ENCODE measurements around the gene KIF23. TPM values are rescaled to one million over a fixed set of nuclear protein-coding genes. Genes with fewer than 3 reads are reported as not detected.

The KIF23 gene
- total and polyA plus RNA-seq, 4 experiments from 2014 or later: 0.20 TPM; not detected in 3

GRCh38 chr15:69475769-69476358, 61.7 kb downstream of the KIF23 start:
- Mint-ChIP-seq H3K9me3 (peaks cover 0 to 7% (median 4%) of the 10 kb centered on the region in 8 donors), H3K27ac (no peak overlapping the region), H3K27me3 (peaks cover 0 to 1% of the 10 kb centered on the region in 2 donors), H3K4me1 (peaks cover 0 to 4% (median under 1%) of the 10 kb centered on the region in 4 donors), H3K4me3 (no peak overlapping the region), H3K36me3 (no peaks in the 10 kb centered on the region)
- Histone ChIP-seq H3K9me3 (ENCODE audit: control insufficient read depth in 1 of 2, low read length in 2 of 2) (no peaks in the 10 kb centered on the region), H3K4me1 (ENCODE audit: insufficient read depth, low read length) (peaks cover 4% of the 10 kb centered on the region), H3K27me3 (ENCODE audit: insufficient read depth, low read length) (no peaks in the 10 kb centered on the region), H3K27ac (ENCODE audit: low read depth, low read length) (no peak overlapping the region), H3K36me3 (ENCODE audit: insufficient read depth, low read length) (no peaks in the 10 kb centered on the region), H3K4me3 (ENCODE audit: low read length in 2 of 2) (no peak overlapping the region)
- CTCF ChIA-PET (ENCODE audit: partially characterized antibody): interaction anchor here (0.7 to 9.6 kb wide), 23 partner anchors 9 to 1387 kb away, joined by 3 to 95 read pairs (median 5); partner anchors contain the start of gene RPLP1
- POLR2A ChIA-PET (ENCODE audit: partially characterized antibody): interaction anchor here (0.8 to 2.6 kb wide), 3 partner anchors 8 to 23 kb away, joined by 3 to 16 read pairs (median 9); partner anchors contain the start of gene RPLP1
- DNase-seq: peak; percentile 64 to 73 (median 69)
- intact Hi-C loops (cut with micrococcal nuclease): loop anchor here (1.0 to 10.0 kb wide), 5 partner anchors 984 to 1249 kb away; no protein-coding TSS in a partner anchor

- Mint-ChIP-seq H3K9me3 (peaks cover 0 to 7% (median 4%) of the 10 kb centered on the region in 8 donors), H3K36me3 (no peaks in the 10 kb centered on the region), H3K4me3 (no peak overlapping the region), H3K27me3 (peaks cover 0 to 1% of the 10 kb centered on the region in 2 donors), H3K27ac (no peak overlapping the region), H3K4me1 (no peaks in the 10 kb centered on the region)
- Histone ChIP-seq H3K27ac (ENCODE audit: low read depth, low read length) (no peak overlapping the region), H3K9me3 (ENCODE audit: control insufficient read depth in 1 of 2, low read length in 2 of 2) (no peaks in the 10 kb centered on the region), H3K4me1 (ENCODE audit: insufficient read depth, low read length) (peaks cover 4% of the 10 kb centered on the region), H3K27me3 (ENCODE audit: insufficient read depth, low read length) (no peaks in the 10 kb centered on the region), H3K36me3 (ENCODE audit: insufficient read depth, low read length) (no peaks in the 10 kb centered on the region), H3K4me3 (ENCODE audit: low read length in 2 of 2) (no peak overlapping the region)
- POLR2A ChIA-PET (ENCODE audit: partially characterized antibody): interaction anchor here (0.8 to 1.4 kb wide), 2 partner anchors 9 to 990 kb away, joined by 3 read pairs; no protein-coding TSS in a partner anchor
- no peak for DNase-seq
- CTCF ChIA-PET (ENCODE audit: partially characterized antibody): interaction anchor here (0.7 to 9.6 kb wide), 28 partner anchors 8 to 1335 kb away, joined by 3 to 95 read pairs (median 4); partner anchors contain the start of gene RPLP1
- intact Hi-C loops (cut with micrococcal nuclease): loop anchor here (1.0 to 10.0 kb wide), 3 partner anchors 1011 to 1248 kb away; no protein-coding TSS in a partner anchor
Measured at GRCh38 chr15:69476704-69477473, 62.7 kb downstream of the KIF23 start.

DNA sequence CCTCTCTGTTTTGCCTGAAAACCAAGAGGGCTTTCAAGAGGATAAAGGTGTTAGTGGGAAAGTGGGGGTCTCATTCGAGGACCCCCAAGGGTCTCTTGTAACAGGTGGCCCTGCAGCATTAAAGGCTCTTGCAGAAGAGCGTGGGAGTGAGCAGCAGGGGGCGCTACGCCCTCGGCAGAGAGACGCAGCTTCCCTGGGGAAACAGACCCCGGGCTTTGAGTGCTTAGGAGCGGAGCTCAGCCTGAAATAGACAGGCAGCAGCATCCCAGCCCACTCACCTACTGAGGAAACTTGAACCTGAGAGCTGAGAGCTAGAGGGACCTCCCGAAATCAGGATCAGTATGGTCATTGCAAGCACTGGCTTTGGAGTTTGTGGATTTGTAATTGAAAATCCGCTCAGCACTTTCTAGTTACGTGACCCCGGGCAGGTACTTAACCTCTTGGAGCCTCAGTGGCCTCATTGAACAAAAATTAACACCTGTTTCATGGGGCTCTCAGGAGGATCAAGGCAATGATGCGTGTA, 64.2 kb downstream of the KIF23 start:
- CTCF ChIA-PET (ENCODE audit: partially characterized antibody): interaction anchor here (1.1 to 9.6 kb wide), 17 partner anchors 9 to 1245 kb away, joined by 3 to 95 read pairs (median 7); partner anchors contain the start of gene KIF23
- POLR2A ChIA-PET (ENCODE audit: partially characterized antibody): interaction anchor here (0.7 to 1.4 kb wide), 3 partner anchors 10 to 988 kb away, joined by 3 to 6 read pairs (median 4); partner anchors contain the start of gene RPLP1
- H3K27me3 ChIP-seq (ENCODE audit: insufficient read depth, low read length): no peaks in the 10 kb centered on the region
- H3K4me1 ChIP-seq (ENCODE audit: insufficient read depth, low read length): peaks cover 4% of the 10 kb centered on the region
- DNase-seq: peak in 3 of 5 donors; percentile 26 to 45 (median 29)
- no peaks in the 10 kb centered on the region for H3K36me3 Mint-ChIP-seq
- no peak overlapping the region for H3K27ac ChIP-seq (ENCODE audit: low read depth, low read length)
- no peaks in the 10 kb centered on the region for H3K36me3 ChIP-seq (ENCODE audit: insufficient read depth, low read length)
- H3K27me3 Mint-ChIP-seq: peaks cover 0 to 1% of the 10 kb centered on the region in 2 donors
- no peaks in the 10 kb centered on the region for H3K9me3 ChIP-seq (ENCODE audit: control insufficient read depth in 1 of 2, low read length in 2 of 2)
- H3K4me3 Mint-ChIP-seq: no peak overlapping the region
- H3K27ac Mint-ChIP-seq: no peak overlapping the region
- no peak overlapping the region for H3K4me3 ChIP-seq (ENCODE audit: low read length in 2 of 2)
- intact Hi-C loops (cut with micrococcal nuclease): loop anchor here (1.0 to 10.0 kb wide), 4 partner anchors 732 to 1246 kb away; no protein-coding TSS in a partner anchor
- peaks cover 0 to 7% (median 4%) of the 10 kb centered on the region in 8 donors for H3K9me3 Mint-ChIP-seq
- no peaks in the 10 kb centered on the region for H3K4me1 Mint-ChIP-seq

- Histone ChIP-seq H3K4me1 (ENCODE audit: insufficient read depth, low read length) (peaks cover 4% of the 10 kb centered on the region), H3K27me3 (ENCODE audit: insufficient read depth, low read length) (no peaks in the 10 kb centered on the region), H3K27ac (ENCODE audit: low read depth, low read length) (no peak overlapping the region), H3K9me3 (ENCODE audit: control insufficient read depth in 1 of 2, low read length in 2 of 2) (no peaks in the 10 kb centered on the region), H3K4me3 (ENCODE audit: low read length in 2 of 2) (no peak overlapping the region), H3K36me3 (ENCODE audit: insufficient read depth, low read length) (no peaks in the 10 kb centered on the region)
- ChIA-PET CTCF (ENCODE audit: partially characterized antibody) (interaction anchor here (1.1 to 9.6 kb wide), 12 partner anchors 9 to 1244 kb away, joined by 3 to 95 read pairs (median 8); no protein-coding TSS in a partner anchor), POLR2A (ENCODE audit: partially characterized antibody) (no interaction called here)
- H3K4me1 Mint-ChIP-seq: no peaks in the 10 kb centered on the region
- intact Hi-C loops (cut with micrococcal nuclease): loop anchor here (2.0 to 10.0 kb wide), 3 partner anchors 732 to 1246 kb away; no protein-coding TSS in a partner anchor
- H3K4me3 Mint-ChIP-seq: no peak overlapping the region
- DNase-seq: no peak
- no peaks in the 10 kb centered on the region for H3K36me3 Mint-ChIP-seq
- H3K27me3 Mint-ChIP-seq: peaks cover 0 to 1% of the 10 kb centered on the region in 2 donors
- H3K27ac Mint-ChIP-seq: no peak overlapping the region
- peaks cover 0 to 7% (median 4%) of the 10 kb centered on the region in 8 donors for H3K9me3 Mint-ChIP-seq
Measured at GRCh38 chr15:69479081-69479480, 64.9 kb downstream of the KIF23 start.

GRCh38 chr15:69479971-69480370, 65.8 kb downstream of the KIF23 start:
- no peak overlapping the region for H3K4me3 ChIP-seq (ENCODE audit: low read length in 2 of 2)
- peaks cover 0 to 1% of the 10 kb centered on the region in 2 donors for H3K27me3 Mint-ChIP-seq
- H3K9me3 ChIP-seq (ENCODE audit: control insufficient read depth in 1 of 2, low read length in 2 of 2): no peaks in the 10 kb centered on the region
- intact Hi-C loops (cut with micrococcal nuclease): loop anchor here (2.0 to 10.0 kb wide), 3 partner anchors 731 to 1245 kb away; no protein-coding TSS in a partner anchor
- H3K36me3 Mint-ChIP-seq: no peaks in the 10 kb centered on the region
- peaks cover 0 to 7% (median 4%) of the 10 kb centered on the region in 8 donors for H3K9me3 Mint-ChIP-seq
- DNase-seq: no peak
- POLR2A ChIA-PET (ENCODE audit: partially characterized antibody): no interaction called here
- H3K4me3 Mint-ChIP-seq: no peak overlapping the region
- H3K27ac Mint-ChIP-seq: no peak overlapping the region
- no peaks in the 10 kb centered on the region for H3K27me3 ChIP-seq (ENCODE audit: insufficient read depth, low read length)
- H3K27ac ChIP-seq (ENCODE audit: low read depth, low read length): no peak overlapping the region
- CTCF ChIA-PET (ENCODE audit: partially characterized antibody): interaction anchor here (0.6 to 9.6 kb wide), 9 partner anchors 9 to 1243 kb away, joined by 3 to 95 read pairs (median 10); no protein-coding TSS in a partner anchor
- H3K36me3 ChIP-seq (ENCODE audit: insufficient read depth, low read length): no peaks in the 10 kb centered on the region
- H3K4me1 ChIP-seq (ENCODE audit: insufficient read depth, low read length): peaks cover 4% of the 10 kb centered on the region
- H3K4me1 Mint-ChIP-seq: no peaks in the 10 kb centered on the region

DNA sequence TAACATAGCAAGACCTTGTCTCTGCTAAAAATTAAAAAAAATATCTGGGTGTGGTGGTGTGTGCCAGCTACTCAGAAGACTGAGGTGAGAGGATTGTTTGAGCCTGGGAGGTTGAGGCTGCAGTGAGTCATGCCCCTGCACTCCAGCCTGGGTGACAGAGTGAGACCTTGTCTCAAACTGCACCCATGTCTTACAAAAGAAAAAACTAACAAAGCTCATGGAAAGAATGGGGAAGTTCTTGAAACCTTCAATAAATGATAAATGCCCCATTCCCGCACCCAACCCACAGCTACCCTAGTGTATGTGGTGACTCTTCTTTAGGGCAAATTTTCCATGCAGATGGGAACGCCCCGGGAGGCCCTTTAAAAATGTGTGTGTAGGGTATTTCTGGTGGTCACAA, 66.8 kb downstream of the KIF23 start:
- no peaks in the 10 kb centered on the region for H3K9me3 ChIP-seq (ENCODE audit: control insufficient read depth in 1 of 2, low read length in 2 of 2)
- Mint-ChIP-seq H3K36me3 (no peaks in the 10 kb centered on the region), H3K4me3 (no peak overlapping the region), H3K9me3 (peaks cover 0 to 10% (median 5%) of the 10 kb centered on the region in 8 donors), H3K27ac (peak overlapping the region in 1 of 7 donors; percentile 48), H3K4me1 (no peaks in the 10 kb centered on the region), H3K27me3 (peaks cover 0 to 1% of the 10 kb centered on the region in 2 donors)
- no peak overlapping the region for H3K4me3 ChIP-seq (ENCODE audit: low read length in 2 of 2)
- no peaks in the 10 kb centered on the region for H3K27me3 ChIP-seq (ENCODE audit: insufficient read depth, low read length)
- POLR2A ChIA-PET (ENCODE audit: partially characterized antibody): no interaction called here
- intact Hi-C loops (cut with micrococcal nuclease): no loop called here
- no peaks in the 10 kb centered on the region for H3K36me3 ChIP-seq (ENCODE audit: insufficient read depth, low read length)
- DNase-seq: no peak
- CTCF ChIA-PET (ENCODE audit: partially characterized antibody): interaction anchor here (0.6 to 4.6 kb wide), 3 partner anchors 10 to 1008 kb away, joined by 3 to 17 read pairs (median 3); no protein-coding TSS in a partner anchor
- H3K27ac ChIP-seq (ENCODE audit: low read depth, low read length): no peak overlapping the region
- H3K4me1 ChIP-seq (ENCODE audit: insufficient read depth, low read length): peaks cover 4% of the 10 kb centered on the region

Measured in CD4-positive, alpha-beta memory T cell (primary cell).